8988T (cell line): Measurements from ENCODE around the gene ERGIC2.
A peak's percentile ranks its signal among the peaks of the same experiment; 100 is the strongest.
"Not testable (repeated sequence)": the region's sequence is repeated elsewhere in the genome, so short reads cannot be mapped to it uniquely, and the experiment has no call there.

Experiments used
- DNase-seq: peaks from one replicate; pipeline ENCODE4 v3.0.0; 2011

Gene ERGIC2

DNA sequence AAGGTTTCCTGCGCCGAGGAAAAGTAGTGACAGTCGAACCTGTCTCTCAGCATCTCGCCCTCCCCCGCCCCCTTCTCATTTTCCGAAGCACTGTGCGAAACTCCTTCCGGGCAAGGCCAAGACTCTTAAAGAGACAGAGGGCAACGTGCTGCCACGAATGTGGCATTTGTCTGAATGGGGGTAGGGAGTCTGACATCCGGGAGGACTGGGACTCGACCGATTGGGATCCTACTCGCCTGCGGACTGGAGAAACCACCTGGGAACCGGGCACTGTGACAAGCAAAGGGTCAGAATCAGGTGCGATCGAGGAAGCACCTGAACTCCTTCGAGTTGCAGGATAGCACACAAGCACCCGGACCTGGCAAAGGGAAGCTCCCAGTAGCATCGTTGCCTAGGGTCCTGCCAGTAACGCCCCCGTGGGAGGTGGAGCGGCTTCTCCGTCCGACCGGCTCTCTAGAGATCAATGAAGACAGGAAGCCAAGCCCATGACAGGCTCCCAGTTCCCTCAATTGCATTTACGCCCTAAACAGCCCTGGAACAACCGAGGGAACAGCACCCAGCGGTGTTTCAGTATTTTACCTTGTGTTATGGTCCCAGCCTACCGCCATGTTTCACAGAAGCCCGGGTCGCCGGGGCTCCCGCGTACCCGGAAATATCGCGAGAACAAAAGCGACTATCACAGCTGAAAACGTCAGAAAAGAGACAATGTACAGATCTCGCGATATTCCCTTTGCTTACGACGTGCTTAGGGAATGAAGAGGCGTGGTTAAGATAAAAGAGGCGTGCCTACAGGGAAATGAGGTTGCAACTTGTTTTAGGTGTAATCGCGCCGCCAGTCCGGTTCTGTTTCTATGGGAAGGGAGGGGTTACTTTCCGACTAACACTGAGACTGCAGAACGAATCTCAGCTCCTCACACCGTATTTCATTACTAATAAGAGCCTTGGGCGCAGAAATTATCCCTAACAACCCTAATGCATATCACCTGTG, at the start of gene ERGIC2:
Gene ERGIC2, minus strand, starts transcription at position 637 of the 988 bp plus-strand sequence. CDS start 9,539 bp downstream, outside the sequence.
- DNase-seq, result peak; percentile 55

GRCh38 chr12:29430716-29431044, 49.7 kb upstream of the ERGIC2 start:
- DNase-seq, result no peak

GRCh38 chr12:29429999-29430715, 49.2 kb upstream of the ERGIC2 start:
- no peak for DNase-seq

- no peak for DNase-seq
Observed at GRCh38 chr12:29428633-29429032, 47.7 kb upstream of the ERGIC2 start.

DNA sequence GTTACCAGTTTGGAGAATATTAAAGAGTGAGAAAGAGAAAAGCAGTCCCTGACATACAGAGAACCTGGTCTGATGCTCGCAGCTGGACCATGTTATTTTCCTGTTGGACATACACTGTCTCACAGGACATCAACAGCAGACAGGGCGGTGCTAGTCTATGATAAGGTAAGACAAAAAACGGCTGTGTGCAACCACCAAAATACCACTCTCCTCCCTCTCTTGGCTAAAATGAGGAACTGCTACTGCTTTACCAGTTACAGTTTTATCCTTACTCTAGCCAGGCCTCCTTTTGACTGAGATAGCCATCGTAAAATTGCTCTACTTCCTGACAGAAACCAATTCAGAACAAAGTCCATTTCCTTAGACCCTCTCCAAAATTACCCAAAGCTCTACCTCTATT, 47.0 kb upstream of the ERGIC2 start:
- DNase-seq, result no peak

- no peak for DNase-seq
Observed at GRCh38 chr12:29426498-29426897, 45.5 kb upstream of the ERGIC2 start.

DNA sequence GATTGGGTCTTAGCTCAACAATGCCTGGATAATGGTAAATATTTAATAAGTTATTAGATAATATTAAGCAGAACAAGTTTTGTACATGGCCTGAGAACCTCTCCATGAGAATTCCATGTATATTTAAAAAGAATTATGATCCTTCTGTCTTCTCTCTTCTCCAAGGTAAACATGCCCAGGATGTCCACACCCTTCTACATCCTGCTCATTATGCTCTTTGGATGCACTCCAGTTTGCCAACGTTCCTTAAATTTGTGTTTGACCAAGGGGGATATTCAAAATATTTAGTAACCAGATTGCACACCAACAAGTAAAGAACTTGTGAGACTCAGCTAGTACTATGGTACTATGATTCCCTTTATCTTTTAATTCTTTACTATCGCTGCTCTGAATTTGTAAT, 44.8 kb upstream of the ERGIC2 start:
- DNase-seq, result no peak

DNA sequence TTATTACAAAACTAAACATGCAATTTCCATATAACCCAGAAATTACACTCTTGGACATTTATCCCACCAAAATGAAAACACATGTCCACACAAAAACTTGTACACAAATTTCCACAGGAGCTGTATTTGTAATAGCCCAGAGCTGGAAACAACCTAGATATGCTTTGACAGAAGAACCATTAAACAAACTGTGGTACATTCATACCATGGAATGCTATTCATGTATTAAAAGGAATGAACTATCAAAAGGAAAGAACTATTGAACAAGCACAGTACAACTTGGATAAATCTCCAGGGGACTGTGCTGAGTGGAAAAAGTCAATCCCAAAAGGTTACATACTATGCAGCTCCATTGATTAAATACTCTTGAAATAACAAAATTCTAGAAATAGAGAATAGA, 35.8 kb upstream of the ERGIC2 start:
- no peak for DNase-seq

- no peak for DNase-seq
Observed at GRCh38 chr12:29415111-29415510, 34.1 kb upstream of the ERGIC2 start.

DNA sequence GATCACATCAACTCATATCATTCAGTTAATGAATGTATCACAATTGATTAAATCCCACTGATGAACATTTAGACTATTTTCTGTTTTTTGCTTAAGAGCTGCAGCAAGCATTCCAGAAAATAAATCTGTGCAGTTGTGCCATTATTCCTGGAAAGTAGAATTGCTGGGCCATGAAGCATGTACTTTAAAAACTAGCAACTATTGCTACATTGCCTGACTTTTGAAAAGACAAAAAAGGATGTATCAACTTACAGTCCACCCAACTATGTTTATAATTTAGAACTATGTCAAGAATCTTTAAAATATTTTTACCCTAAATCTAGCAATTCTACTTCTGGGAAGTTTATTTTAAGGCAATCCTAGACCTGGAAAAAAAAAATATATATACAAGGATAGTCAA, 33.4 kb upstream of the ERGIC2 start:
- no peak for DNase-seq

DNA sequence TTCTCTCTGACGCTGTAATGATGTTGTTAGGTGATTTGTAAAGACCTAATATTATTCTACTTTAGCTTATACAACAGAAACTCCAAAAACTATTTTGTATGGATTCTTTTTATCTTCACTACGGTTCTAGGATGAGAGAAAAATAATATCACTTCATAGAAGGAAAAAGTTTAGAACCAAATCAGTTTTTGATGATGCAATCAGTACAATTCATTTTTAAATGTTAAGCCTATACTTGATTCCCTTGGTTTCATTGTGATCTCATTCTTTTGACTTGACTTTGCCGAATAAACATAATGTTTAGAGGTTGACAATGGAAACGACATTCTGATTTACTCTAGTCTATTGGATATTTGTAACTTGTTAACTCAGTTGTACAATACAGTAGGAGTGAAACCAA, 24.6 kb upstream of the ERGIC2 start:
- no peak for DNase-seq

- no peak for DNase-seq
Observed at GRCh38 chr12:29403991-29404390, 23.0 kb upstream of the ERGIC2 start.

- no peak for DNase-seq
Observed at GRCh38 chr12:29402437-29402836, 21.5 kb upstream of the ERGIC2 start.

GRCh38 chr12:29398495-29398894, 17.5 kb upstream of the ERGIC2 start:
- DNase-seq, result no peak

- DNase-seq, result no peak
Observed at GRCh38 chr12:29396774-29397173, 15.8 kb upstream of the ERGIC2 start.

DNA sequence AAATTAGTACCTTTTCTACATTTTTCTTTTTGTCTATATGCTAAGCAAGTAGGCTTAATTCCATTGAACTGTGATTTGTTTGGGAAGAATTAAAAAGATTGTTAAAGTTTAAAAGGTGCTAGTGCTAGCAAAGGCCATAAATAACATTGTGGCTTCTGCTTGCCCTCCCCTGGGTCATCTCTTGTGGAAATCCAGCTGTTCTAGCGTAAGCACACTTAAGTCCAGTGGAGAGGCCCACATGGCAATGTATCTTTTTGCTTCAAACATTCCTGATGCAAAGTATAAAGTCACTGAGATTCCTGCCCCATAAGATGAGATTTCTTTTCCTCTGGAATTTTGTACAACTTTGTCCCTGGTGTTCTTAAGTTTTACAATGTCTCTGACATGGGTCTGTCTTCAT, 14.4 kb upstream of the ERGIC2 start:
- no peak for DNase-seq

DNA sequence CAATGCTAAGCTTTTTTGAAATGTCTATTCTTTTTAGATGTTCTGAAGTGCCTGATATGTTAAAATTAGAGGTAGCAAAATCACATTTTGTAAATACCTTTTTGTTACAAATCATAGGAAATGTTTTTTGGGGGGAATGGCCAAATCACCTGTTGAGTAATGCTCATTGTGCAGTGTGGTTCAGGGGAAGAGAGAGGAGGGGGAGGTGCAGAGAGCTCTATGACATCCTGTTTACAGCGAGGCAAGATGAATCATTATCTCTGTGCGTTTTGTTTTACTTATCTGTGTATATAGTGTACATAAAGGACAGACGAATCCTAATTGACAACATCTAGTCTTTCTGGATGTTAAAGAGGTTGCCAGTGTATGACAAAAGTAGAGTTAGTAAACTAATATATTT, 9.4 kb upstream of the ERGIC2 start:
- not testable (repeated sequence) for DNase-seq

DNA sequence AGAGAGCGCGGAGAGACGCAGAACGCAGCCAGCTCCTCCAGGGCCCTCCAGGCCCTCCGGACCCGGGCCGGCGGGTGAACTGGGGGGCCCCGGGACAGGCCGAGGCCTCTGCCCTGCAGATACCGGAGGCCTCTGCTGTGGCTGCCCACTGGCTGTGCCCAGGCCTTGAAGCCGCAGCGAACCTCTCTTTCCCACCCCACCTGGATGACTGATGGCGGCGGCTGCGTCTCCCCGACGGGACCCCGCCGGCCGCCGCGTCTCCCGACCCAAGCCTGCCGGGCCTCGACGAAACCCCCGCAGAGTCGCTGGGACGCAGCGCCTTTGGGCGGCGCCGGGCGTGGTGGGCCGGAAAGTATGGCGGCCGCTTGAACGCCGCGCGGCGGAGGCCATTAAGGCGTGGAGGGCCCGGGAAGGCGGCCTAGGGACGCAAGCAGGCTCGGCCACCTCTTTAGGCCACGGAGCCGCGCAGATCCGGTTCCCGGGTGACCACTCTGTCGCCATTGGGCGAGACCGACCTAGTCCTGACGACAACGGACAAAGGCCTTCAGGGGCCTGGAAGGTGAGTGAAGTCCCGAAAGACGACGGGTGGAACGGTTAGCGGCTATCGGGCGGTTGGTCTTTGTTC, 8.4 kb upstream of the ERGIC2 start:
- no peak for DNase-seq

DNA sequence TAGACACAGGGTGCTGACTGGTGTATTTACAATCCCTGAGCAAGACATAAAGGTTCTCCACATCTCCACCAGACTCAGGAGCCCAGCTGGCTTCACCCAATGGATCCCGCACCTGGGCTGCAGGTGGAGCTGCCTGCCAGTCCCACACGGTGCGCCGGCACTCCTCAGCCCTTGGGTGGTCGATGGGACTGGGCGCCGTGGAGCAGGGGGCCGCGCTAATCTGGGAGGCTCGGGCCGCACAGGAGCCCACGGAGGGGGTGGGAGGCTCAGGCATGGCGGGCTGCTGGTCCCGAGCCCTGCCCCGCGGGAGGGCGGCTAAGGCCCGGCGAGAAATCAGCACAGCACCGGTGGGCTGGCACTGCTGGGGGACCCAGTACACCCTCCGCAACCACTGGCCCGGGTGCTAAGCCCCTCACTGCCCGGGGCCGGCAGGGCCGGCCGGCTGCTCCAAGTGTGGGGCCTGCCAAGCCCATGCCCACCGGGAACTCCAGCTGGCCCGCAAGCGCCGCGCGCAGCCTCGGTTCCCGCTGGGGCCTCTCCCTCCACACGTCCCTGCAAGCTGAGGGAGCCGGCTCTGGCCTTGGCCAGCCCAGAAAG, 5.2 kb upstream of the ERGIC2 start:
- not testable (repeated sequence) for DNase-seq

DNA sequence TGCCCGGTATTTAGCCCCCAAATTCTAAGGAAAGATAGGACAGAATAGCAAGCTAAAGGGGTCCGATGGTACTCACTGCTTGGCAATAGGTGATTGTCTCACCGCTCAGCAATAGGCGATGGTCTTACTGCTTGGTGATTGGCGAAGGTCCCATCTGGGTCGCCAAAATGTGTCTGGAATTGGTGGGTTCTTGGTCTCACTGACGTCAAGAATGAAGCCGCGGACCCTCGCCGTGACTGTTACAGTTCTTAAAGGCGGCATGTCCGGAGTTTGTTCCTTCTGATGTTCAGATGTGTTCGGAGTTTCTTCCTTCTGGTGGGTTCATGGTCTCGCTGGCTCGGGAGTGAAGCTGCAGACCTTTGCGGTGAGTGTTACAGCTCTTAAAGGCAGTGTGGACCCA, 4.2 kb upstream of the ERGIC2 start:
- not testable (repeated sequence) for DNase-seq

GRCh38 chr12:29382251-29382650, 1.3 kb upstream of the ERGIC2 start:
- no peak for DNase-seq

- no peak for DNase-seq
Observed at GRCh38 chr12:29376118-29376517, 4.9 kb downstream of the ERGIC2 start.

- no peak for DNase-seq
Observed at GRCh38 chr12:29374913-29375312, 6.1 kb downstream of the ERGIC2 start.
